Measurements from ENCODE around the gene ODAD4. TPM values are rescaled to one million over a fixed set of nuclear protein-coding genes. Genes with fewer than 3 reads are reported as not detected.
A peak's percentile ranks its signal among the peaks of the same experiment; 100 is the strongest.

The ODAD4 gene, protein sequence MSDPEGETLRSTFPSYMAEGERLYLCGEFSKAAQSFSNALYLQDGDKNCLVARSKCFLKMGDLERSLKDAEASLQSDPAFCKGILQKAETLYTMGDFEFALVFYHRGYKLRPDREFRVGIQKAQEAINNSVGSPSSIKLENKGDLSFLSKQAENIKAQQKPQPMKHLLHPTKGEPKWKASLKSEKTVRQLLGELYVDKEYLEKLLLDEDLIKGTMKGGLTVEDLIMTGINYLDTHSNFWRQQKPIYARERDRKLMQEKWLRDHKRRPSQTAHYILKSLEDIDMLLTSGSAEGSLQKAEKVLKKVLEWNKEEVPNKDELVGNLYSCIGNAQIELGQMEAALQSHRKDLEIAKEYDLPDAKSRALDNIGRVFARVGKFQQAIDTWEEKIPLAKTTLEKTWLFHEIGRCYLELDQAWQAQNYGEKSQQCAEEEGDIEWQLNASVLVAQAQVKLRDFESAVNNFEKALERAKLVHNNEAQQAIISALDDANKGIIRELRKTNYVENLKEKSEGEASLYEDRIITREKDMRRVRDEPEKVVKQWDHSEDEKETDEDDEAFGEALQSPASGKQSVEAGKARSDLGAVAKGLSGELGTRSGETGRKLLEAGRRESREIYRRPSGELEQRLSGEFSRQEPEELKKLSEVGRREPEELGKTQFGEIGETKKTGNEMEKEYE
- polyA plus RNA-seq (ENCODE audit: insufficient read length in 10 of 10) = 1 to 10 TPM in 1 of 10 donors, under 1 TPM in 9; 0.53 to 1.2 (median 0.71) TPM
- long read RNA-seq, donor 1 = 0 reads
- long read RNA-seq, donor 2 = 0 reads
- long read RNA-seq, donor 3 = 0 reads
- long read RNA-seq, donor 4 = 0 reads
- long read RNA-seq, donor 5, partial matches to known transcripts = 97 of 103 reads
- long read RNA-seq, donor 5, other reads (novel, unspliced or antisense) = 6 of 103 reads
- long read RNA-seq, donor 6, partial matches to known transcripts = 46 of 83 reads
- long read RNA-seq, donor 6, other reads (novel, unspliced or antisense) = 37 of 83 reads
- long read RNA-seq, donor 7, partial matches to known transcripts = 9 of 24 reads
- long read RNA-seq, donor 7, other reads (novel, unspliced or antisense) = 15 of 24 reads
- long read RNA-seq, donor 8, partial matches to known transcripts = 34 of 53 reads
- long read RNA-seq, donor 8, other reads (novel, unspliced or antisense) = 19 of 53 reads
- long read RNA-seq, donor 9 = 0 reads

DNA sequence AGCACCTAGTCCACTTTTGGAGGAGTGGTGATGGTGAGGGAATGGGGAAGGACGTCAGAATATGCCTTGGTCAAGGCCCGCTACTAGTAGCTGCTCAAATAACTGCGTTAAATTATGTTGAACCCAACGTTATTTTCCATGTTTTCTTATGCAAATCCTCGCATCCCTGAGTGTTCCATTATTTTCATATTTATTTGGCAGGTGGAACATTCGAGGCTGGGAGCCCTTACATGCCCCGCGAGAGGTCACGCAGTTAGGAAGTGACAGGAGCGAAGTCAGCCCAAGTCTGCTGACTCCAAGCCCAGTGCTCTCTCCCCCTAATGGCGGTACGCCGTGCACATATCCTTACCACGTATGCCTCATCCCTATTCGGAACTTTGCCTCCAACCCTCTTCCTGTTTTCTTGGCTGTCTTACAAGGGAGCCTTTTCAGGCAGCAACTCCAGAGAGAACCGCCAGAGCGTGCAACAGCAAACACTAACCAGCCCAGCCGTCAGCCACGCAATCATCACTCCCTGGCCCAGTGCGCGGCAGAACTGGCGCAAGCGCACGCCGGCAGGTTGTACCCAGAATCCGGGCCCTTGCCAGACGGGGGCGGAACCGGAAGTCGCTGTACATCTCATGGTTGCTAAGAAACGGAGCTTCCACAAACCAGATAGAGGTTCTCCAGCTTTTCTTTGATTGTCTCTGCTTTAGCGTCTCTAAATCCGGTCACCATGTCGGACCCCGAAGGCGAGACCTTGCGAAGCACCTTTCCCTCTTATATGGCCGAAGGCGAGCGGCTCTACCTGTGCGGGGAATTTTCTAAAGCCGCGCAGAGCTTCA is at the start of gene ODAD4:
ODAD4 (plus strand) TSS at position 609 of the 824 bp plus-strand sequence; CDS start at position 716, 107 bp downstream.
- peak; percentile 97 to 98 (median 97) for DNase-seq

DNA sequence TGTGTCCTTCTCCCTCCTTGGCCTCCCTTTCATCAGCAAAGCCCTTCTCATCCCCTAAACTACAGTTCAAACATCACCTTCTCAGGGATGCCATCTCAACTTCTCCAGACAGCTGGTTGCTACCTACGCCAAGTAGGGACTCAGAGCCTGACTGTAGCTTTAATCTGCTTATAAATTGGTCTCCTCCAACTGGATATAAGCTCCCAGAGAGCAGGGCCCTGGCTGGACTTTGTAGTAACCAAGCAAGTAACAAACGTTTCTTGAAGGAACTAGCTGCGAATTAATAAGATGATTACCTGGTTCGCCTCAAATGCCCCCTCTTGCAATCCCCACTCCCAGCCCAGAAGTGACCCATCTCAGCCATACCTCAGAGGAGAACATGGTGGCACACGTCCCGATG is 47.7 kb upstream of the ODAD4 start:
- DNase-seq = no peak

DNA sequence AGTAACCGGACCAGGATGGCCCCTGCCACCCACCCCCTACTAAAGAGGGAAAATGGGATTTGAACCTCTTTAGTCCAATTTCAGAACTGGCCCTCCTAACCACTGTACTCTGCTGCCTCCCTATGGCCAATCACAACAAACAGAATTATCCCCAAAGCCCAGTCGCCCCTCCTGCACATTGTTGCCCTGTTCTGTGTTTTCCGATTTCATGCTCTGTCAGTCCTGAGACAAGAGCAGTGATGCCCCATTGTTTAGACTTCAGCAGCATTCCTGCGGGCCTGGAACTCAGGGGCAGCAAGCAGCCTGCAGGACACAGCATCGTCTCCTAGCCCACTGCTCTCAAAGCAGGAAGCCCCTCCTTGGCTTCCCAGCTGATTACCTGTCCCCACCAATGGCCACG is 44.7 kb upstream of the ODAD4 start:
- no peak for DNase-seq

DNA sequence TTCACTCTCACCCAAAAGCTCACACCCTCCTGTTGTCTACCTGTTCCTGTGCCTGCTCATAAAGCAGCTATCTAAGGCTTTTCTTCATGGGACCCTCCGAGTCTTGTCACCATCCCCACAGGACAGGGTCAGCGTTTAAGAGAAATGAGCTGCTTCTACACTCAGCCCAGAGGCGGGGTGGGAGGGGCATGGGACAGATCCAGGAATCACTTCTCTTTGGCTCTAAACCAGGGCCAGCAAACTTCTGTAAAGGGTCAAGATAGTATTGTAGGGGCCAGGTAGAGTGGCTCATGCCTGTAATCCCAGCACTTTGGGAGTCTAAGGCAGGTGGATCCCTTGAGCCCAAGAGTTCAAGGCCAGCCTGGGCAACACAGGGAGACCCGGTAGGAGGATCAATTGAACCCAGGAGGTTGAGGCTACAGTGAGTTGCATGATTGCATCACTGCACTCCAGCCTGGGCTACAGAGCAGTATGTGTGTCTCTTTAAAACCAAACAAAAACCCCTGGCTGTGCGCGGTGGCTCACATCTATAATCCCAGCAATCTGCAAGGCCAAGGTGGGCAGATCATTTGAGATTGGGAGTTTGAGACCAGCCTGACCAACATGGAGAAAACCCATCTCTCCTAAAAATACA is 42.0 kb upstream of the ODAD4 start:
- no peak for DNase-seq

DNA sequence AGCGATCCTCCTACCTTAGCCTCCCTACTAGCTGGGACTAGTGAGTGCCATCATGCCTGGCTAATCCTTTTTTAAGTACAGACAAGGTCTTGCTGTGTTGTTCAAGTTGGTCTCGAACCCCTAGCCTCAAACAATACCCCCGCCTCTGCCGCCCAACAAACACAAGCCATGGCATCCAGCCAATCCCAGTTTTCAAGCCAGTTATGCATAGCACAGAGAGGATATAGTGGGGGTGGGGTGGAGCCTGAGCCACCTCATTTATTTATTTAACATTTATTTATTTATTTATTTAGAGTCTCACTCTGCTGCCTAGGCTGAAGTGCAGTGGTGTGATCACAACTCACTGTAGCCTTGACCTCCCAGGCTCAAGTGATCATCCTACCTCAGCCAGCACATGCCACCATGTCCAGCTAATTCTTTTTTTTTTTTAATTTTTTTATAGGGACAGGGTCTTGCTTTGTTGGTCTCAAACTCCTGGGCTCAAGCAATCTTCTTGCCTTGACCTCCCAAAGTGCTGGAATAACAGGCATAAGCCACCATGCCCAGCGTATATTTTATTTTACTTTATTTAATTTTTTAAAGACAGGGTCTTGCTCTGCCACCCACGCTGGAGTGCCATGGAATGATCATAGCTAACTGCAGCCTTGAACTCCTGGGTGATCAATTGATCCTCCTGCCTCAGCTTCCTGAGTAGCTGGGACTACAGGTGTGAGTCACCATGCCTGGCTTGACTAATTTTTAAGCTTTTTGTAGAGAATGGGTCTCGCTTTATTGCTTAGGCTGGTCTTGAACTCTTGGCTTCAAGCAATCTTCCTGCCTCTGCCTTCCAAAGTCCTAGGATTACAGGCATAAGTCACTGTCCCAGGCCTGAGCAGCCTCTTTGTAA is 39.0 kb upstream of the ODAD4 start:
- no peak for DNase-seq

DNA sequence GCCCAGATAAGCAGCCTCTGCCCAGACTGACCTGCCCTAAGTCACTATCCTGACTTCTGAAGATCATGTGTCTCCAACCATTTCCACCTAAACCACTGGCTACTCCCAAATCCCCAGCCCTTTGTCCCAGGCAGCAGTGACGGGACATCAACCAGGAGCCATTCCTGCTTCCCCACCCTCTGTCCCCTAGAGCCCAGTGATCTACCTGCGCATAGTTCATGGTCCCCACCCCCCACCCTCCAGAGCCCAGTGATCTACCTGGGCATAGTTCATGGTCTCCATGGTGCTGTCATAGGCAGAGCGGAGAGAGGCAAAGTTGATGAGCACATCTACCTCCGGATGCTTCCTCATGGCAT is 38.4 kb upstream of the ODAD4 start:
- no peak for DNase-seq

DNA sequence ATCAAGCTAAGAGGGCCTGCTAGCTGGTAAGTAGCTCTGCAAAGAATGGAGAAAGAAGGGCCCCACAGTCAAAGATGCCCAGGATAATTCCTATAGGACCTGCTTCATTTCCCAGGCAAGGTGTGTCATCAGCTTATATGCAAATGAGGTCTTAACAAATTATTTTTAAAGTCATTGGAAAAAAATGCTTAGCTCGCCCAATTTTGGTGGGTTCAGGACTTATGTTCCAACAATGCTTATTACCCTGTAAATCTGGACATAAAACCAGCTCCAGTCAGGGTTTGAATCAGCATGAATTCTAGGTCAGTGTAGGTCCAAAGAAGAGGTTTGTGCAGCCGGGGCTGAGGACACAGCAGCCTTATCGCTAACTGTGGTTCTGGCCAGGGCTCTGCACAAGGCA is 37.0 kb upstream of the ODAD4 start:
- no peak for DNase-seq

DNA sequence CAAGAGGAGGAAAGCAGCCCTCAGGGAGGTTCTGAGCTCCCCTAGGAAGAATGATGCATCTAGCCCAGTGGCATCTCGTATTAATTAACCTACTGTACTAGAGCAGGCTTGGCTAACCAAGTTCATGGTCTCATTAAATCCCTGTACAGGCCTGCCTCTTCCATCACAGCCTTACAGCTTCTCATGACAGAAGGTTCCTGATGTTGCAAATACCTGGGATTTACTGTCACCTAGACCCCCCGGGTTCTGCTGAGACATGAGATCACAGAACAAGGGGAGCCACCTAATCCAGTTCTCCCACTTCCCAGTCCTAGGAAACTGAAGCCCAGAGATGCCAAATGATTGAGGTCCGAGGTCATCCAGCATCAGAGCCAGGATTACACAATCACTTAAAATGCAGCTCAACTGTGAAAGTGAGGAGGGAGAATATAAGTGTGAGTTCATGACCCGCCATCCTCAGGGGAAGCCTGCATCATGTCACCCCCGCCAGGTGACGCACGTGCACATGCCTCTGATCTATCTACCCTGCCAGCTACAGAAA is 35.6 kb upstream of the ODAD4 start:
- peak in 2 of 3 donors; percentile 51 to 71 for DNase-seq

DNA sequence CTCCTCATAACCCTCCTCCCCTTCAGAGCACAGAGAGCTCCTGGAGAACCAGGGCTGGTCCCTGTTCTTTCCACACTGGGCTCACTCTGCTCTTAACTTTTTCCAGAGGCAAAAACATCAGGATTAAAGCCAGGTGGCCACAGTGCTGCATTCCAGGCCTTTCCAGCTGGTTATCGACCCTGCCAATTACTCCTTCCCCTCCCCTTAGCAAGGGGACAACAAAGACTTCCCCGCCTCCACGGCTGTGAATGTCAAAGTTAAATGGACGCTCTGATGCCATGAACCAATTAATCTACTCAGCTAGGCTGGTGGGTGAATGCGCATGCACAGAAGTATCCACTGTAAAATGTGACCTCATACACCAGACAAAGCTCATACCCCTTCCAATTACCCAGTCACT is 34.8 kb upstream of the ODAD4 start:
- peak; percentile 29 to 82 (median 70) for DNase-seq

DNA sequence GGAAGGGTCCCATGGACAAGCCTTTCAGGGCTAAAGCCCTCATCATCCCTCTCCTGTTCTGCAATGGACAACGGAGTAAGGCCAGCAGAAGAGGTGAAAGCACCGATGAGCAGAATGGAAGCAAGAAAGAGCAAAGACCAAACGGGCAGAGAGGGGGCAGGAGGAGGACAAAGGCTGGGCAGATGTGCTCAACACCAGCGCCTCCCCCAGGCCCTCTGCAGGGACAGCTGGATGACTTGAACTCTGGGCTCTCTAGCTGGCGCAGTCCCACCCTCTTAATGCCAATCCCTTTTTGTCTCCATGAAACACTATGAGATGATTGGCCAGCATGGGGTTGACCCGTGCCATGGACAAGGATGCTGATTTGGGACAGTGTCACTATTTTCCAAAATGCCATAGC is 33.7 kb upstream of the ODAD4 start:
- DNase-seq = no peak

DNA sequence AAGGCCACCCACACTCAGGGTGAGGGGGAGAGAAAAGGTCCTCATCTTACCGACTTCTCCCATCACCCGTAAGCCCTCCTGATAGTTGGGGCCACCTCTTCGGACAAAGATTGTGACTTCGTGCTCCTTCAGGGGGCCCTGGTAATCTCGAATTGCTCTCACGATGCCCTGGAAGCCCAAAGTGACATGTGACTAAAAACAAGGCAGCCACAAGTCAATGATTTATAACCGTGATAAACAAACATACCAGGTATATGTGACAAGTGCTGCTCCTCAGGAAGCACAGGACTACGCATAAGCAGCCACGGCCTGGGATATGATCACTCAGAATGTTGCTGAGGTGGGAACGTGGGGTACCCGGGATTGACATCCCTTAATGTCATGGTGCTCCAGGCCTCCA is 28.8 kb upstream of the ODAD4 start:
- no peak for DNase-seq

DNA sequence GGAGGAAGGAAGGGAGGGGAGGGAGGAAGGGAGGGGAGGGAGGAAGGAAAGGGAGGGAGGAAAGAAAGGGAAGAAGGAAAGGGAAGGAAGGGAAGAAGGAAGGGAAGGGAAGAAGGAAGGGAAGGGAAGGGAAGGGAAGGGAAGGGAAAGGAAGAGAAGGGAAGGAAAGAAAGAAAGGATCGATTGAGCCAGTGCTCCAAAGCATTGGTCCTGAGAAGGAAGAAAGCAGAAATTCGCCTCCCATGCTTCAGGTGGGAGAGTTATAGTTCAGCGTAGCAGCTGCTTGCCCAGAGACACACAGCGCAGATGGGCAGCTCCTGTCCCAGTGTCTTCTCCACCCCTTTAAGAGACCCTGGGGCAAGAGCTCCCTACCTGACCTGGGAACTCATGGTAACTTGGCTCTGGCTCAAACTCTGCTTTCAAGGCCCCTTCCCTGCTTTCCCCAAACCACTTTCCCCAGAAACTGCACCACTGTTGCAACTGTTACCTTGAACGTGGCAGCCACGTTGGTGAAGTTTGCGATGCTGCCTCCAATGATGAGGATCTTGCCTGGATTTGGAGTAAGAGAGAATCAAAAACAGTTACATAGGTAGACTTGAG is 26.1 kb upstream of the ODAD4 start:
- DNase-seq = no peak

DNA sequence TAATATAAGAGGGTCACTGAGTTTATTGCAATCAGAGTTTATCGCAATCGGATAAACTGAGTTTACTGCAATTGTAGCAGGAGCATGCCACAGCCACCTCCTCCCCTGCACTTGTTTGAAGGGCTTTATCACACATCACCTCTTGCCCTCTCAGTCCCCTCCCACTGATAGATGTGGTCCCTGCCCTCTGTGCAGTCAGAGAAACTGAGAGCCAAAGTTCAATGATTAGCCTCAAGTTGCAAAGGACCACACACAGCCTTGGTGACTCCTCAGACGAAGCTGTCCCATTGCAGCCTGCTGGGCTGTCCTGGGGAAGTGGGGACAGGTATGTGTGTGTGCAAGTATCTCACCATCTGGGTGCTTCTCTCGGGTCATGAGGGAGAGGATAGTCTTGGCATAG is 25.2 kb upstream of the ODAD4 start:
- no peak for DNase-seq

DNA sequence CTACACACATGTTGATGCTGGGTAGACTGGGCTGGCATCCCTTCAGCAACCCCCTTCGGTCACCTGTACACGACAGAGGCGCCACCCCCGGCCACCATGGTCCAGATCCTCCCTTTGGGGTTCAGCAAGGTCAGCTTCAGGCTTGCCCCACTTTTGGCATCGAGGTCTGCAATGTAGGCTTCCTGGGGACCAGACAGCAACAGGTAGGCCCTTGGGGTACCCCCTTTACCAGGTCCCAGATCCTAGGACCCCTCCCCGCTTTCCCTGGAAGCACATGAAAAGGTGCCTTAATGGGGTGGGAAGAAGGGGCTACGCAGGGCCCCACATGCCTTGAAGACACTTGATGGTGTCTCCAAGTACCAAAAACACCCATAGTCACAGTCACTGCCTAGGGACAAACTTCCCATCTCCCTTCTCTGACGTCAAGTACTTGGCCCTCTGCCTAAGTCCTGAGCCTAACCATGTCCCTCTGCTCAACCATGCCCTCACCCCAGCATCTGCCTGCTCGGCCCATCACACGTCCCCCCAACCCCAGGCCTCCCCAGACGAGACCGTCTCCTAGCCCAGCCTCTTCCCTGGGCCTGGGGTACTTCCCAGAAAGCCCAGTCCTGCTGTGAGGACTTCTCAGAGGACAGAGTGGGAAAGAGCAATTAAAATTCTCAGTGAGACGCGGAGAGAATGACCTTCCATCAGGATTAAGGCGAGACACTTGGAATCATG is 23.8 kb upstream of the ODAD4 start:
- DNase-seq = no peak

DNA sequence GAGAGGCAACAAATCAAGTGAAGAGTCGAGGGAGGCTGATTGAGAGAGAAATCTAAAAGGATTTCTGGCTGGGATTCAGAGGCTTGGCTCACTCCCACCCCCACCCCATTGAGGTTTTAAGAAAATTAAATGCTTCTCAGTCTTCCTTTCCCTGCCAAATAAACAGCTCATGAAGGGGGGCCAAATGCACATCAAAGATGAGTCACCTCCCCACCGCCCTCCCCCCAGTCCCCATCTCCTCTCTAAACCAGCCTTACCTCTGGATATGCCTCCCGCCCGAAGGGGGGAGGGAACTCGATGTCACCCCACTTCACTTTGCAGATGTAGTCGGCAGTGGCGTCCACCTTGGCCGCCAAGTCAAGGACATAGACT is 23.2 kb upstream of the ODAD4 start:
- peak in 1 of 3 donors; percentile 61 for DNase-seq

DNA sequence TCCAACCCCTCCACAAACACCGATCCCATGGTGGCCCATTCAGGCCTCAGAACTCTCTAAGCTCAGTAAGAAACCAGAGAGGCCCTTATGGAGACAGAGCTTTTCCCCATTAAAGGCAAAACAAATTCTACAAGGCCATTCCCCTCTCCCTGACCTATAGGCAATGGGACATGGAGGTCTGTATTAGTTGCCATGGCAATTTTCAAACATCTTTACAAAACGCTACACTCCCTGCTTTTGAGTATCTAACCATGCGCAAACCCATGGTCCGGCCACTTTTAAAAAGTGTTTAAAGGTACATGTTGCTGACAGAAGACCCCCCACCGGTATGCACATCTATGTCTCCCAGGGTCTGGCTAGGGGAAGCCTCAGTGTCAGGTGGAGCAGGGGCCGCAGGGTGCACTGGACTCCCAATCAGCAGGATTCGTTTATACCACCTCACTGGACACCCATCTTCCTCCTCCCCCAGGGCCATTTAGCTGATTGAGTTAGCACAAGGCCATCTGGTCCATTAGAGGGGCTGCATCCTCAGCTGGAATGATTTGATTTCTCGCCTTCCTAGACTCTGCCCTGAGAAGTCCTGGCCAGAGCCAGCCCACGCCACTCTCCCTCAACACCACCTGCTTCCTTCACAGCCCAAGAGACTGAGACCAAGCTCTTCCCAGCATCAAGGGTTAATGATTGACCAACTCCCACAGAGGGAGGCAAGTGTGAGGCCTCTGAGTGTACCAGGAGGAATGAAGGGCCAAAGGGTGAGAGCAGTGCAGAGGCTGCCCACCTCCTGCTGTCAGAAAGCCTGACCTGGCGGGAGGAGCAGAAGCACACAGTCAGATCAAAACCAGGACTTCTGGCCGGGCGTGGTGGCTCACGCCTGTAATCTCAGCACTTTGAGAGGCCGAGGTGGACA is 22.5 kb upstream of the ODAD4 start:
- DNase-seq = no peak

DNA sequence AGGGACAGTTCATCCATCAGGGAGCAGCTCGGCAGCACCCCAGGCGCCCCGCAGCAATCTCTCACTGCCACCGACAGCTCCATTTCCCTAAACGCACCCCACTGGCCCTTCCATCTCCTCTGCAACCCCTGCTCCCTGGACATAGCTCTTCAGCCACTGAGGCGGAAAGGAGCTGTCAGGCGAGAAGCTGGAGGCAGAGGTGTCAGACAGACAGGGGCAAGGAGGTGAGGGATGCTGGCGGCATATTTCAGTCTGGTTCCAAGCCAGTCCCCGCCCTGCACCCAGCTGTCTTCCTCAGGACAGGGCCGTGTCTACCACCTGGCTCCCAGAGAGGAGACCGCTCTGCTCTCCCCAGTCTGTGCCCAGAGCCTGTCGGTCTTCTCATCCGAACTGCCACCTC is 21.3 kb upstream of the ODAD4 start:
- DNase-seq = no peak

Data from muscle of back (tissue), 13 donors.